ENCODE measurements around the gene DHRS9.
"Not testable (repeated sequence)": the region's sequence is repeated elsewhere in the genome, so short reads cannot be mapped to it uniquely, and the experiment has no call there.

GRCh38 chr2:169136428-169136827, 67.1 kb downstream of the DHRS9 start:
- not testable (repeated sequence) for TF ChIP-seq ZNF431 (CRISPR knock-in tag; IDR thresholded peaks at IDR 0.05); RNF2 (IDR thresholded peaks at IDR 0.05); MEF2A (IDR thresholded peaks at IDR 0.05; ENCODE audit: control insufficient read depth, low read depth, low read length); TCF7L2 (IDR thresholded peaks at IDR 0.05; ENCODE audit: low read depth, low read length); EZH2 (IDR thresholded peaks at IDR 0.05; ENCODE audit: borderline replicate concordance, low read depth, low read length); CTCF (IDR thresholded peaks at IDR 0.05 in 2 of 3, conservative IDR thresholded peaks at IDR 0.05 in 1 of 3; ENCODE audit: insufficient read depth in 2 of 3, low read depth in 1 of 3, low read length in 3 of 3); SP1 (CRISPR knock-in tag; IDR thresholded peaks at IDR 0.05); ZNF354B (CRISPR knock-in tag; IDR thresholded peaks at IDR 0.05); CBX3 (IDR thresholded peaks at IDR 0.05; ENCODE audit: borderline replicate concordance in 1 of 2, low read length in 2 of 2); CREB3L1 (IDR thresholded peaks at IDR 0.05; ENCODE audit: borderline replicate concordance, low read depth); POLR2AphosphoS5 (IDR thresholded peaks at IDR 0.05; ENCODE audit: control insufficient read depth, insufficient read depth, low read depth, low read length); ESRRA (IDR thresholded peaks at IDR 0.05; ENCODE audit: borderline replicate concordance, low read depth)
